Measurements from ENCODE around the gene EFNB3.
A peak's percentile ranks its signal among the peaks of the same experiment; 100 is the strongest.

Gene EFNB3

GRCh38 chr17:7707858-7708750 lies 3.1 kb downstream of the EFNB3 start:
- Histone ChIP-seq H3K27me3 (ENCODE audit: insufficient read depth, low read depth, severe bottlenecking) (peaks cover 22% of the 10 kb centered on the region), H3K9me3 (ENCODE audit: severe bottlenecking) (no peaks in the 10 kb centered on the region), H3K4me3 (ENCODE audit: low read depth, low read length) (no peak overlapping the region), H3K27ac (no peak overlapping the region), H3K36me3 (no peaks in the 10 kb centered on the region; the same call in 1 of the 2 replicates)
- TF ChIP-seq CTCF (IDR thresholded peaks at IDR 0.05; ENCODE audit: low read depth, low read length): no peak
- DNase-seq: no peak

- DNase-seq: no peak
- Histone ChIP-seq H3K27me3 (ENCODE audit: insufficient read depth, low read depth, severe bottlenecking) (peaks cover 30% of the 10 kb centered on the region), H3K4me3 (ENCODE audit: low read depth, low read length) (no peak overlapping the region), H3K9me3 (ENCODE audit: severe bottlenecking) (no peaks in the 10 kb centered on the region), H3K36me3 (no peaks in the 10 kb centered on the region), H3K27ac (no peak overlapping the region)
- no peak for TF ChIP-seq CTCF (IDR thresholded peaks at IDR 0.05; ENCODE audit: low read depth, low read length)
These were observed 4.0 kb downstream of the EFNB3 start for GRCh38 chr17:7709031-7709430.

GRCh38 chr17:7710301-7710700 lies 5.3 kb downstream of the EFNB3 start:
- no peak for TF ChIP-seq CTCF (IDR thresholded peaks at IDR 0.05; ENCODE audit: low read depth, low read length)

GRCh38 chr17:7711051-7711755 lies 6.2 kb downstream of the EFNB3 start:
- Histone ChIP-seq H3K27ac (no peak overlapping the region), H3K4me3 (ENCODE audit: low read depth, low read length) (no peak overlapping the region), H3K27me3 (ENCODE audit: insufficient read depth, low read depth, severe bottlenecking) (peaks cover 19% of the 10 kb centered on the region), H3K36me3 (no peaks in the 10 kb centered on the region), H3K9me3 (ENCODE audit: severe bottlenecking) (no peaks in the 10 kb centered on the region)
- peak; percentile 39 for DNase-seq
- TF ChIP-seq CTCF (IDR thresholded peaks at IDR 0.05; ENCODE audit: low read depth, low read length): peak; percentile 64

More at GRCh38 chr17:7710301-7710700, 5.3 kb downstream of the EFNB3 start:
- no peak for DNase-seq
- H3K36me3 ChIP-seq: no peaks in the 10 kb centered on the region
- peaks cover 25% of the 10 kb centered on the region for H3K27me3 ChIP-seq (ENCODE audit: insufficient read depth, low read depth, severe bottlenecking)
- no peaks in the 10 kb centered on the region for H3K9me3 ChIP-seq (ENCODE audit: severe bottlenecking)
- H3K4me3 ChIP-seq (ENCODE audit: low read depth, low read length): no peak overlapping the region
- no peak overlapping the region; the same call in 1 of the 2 replicates for H3K27ac ChIP-seq

GRCh38 chr17:7712111-7712771 lies 7.2 kb downstream of the EFNB3 start:
- H3K27ac ChIP-seq: no peak overlapping the region
- TF ChIP-seq CTCF (IDR thresholded peaks at IDR 0.05; ENCODE audit: low read depth, low read length): no peak
- H3K9me3 ChIP-seq (ENCODE audit: severe bottlenecking): no peaks in the 10 kb centered on the region
- DNase-seq: no peak
- H3K27me3 ChIP-seq (ENCODE audit: insufficient read depth, low read depth, severe bottlenecking): peaks cover 11% of the 10 kb centered on the region
- H3K4me3 ChIP-seq (ENCODE audit: low read depth, low read length): no peak overlapping the region
- no peaks in the 10 kb centered on the region for H3K36me3 ChIP-seq
